HUES48 (cell line): Measurements from ENCODE around the gene PRPF38B.
A peak's percentile ranks its signal among the peaks of the same experiment; 100 is the strongest.
"Not testable (repeated sequence)": the region's sequence is repeated elsewhere in the genome, so short reads cannot be mapped to it uniquely, and the experiment has no call there.

Experiments
- H3K27ac ChIP-seq: one replicate; pipeline ENCODE4 v1.7.0; 2013; ENCODE audit warnings: low read depth, low read length, inconsistent platforms
- H3K27me3 ChIP-seq: 2 replicates; pipeline ENCODE4 v1.6.1; 2013; ENCODE audit warnings: mild to moderate bottlenecking, low read length; ENCODE audit not compliant: control insufficient read depth, insufficient read depth
- H3K36me3 ChIP-seq: 2 replicates; pipeline ENCODE4 v1.6.1; 2013; ENCODE audit warnings: low read length; ENCODE audit not compliant: control insufficient read depth, insufficient read depth
- H3K4me1 ChIP-seq: 2 replicates; pipeline ENCODE4 v1.6.1; 2013; ENCODE audit warnings: mild to moderate bottlenecking, low read length; ENCODE audit not compliant: control insufficient read depth, insufficient read depth
- H3K4me3 ChIP-seq: 2 replicates; pipeline ENCODE4 v1.5.1; 2013; ENCODE audit warnings: mild to moderate bottlenecking, low read depth, low read length
- H3K9ac ChIP-seq: 2 replicates; pipeline ENCODE4 v1.6.1; 2013; ENCODE audit warnings: mild to moderate bottlenecking, low read depth, low read length, moderate library complexity
- H3K9me3 ChIP-seq: 2 replicates; pipeline ENCODE4 v1.6.1; 2013; ENCODE audit warnings: low read length; ENCODE audit not compliant: control insufficient read depth, insufficient read depth

Gene PRPF38B

DNA sequence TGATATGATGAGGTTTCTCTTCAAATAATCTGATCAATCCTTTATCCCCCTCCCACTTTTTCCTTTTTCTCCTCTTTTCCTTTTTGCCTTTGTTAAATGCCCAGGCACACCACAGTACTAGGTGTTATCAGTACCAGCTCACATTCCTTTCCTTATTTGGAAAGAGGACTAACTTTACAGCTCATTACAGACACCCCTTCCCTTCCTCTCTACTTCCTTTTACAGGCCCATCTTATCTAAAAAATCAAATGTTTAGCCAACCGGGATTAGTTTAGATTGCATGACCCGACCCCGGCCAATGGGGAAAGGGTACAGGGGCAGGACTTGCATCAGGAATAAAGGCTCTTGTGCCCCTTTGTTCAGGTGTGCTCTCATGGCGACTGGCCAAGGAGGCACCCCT is 10.4 kb upstream of the PRPF38B start:
- not testable (repeated sequence) for H3K27me3 ChIP-seq, H3K36me3 ChIP-seq, H3K9ac ChIP-seq, H3K9me3 ChIP-seq, H3K4me3 ChIP-seq
- H3K27ac ChIP-seq: peak overlapping the region; percentile 35
- peaks cover 17% of the 10 kb centered on the region; the same call in 1 of the 2 replicates for H3K4me1 ChIP-seq

DNA sequence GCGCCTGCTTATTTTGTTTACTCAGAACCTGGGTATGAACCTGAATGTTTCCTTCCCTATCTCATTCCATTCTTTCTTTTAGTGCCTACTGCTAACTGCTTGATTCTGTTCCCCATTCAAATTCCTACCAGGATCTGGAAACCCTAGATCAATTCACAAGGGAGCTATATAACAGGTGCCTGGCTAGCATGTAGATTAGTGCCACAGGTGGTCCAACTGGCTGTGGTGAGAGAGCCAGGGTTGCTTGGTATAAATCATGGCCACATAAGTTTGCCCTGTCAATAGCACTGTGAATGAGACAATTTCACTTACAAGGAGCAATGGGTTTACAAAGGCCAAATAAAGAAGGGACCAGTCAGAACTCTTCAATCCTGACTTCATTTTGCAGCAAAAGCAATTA is 6.6 kb upstream of the PRPF38B start:
- H3K9me3 ChIP-seq: no peaks in the 10 kb centered on the region
- peak overlapping the region; percentile 42 for H3K27ac ChIP-seq
- H3K4me1 ChIP-seq: peaks cover 17% of the 10 kb centered on the region; the same call in 1 of the 2 replicates

GRCh38 chr1:108686614-108687313 is 5.3 kb upstream of the PRPF38B start:
- no peak overlapping the region for H3K4me3 ChIP-seq
- peaks cover 13% of the 10 kb centered on the region; the same call in 1 of the 2 replicates for H3K4me1 ChIP-seq
- no peak overlapping the region for H3K27ac ChIP-seq
- H3K9ac ChIP-seq: no peak overlapping the region
- H3K27me3 ChIP-seq: no peaks in the 10 kb centered on the region
- H3K36me3 ChIP-seq: no peaks in the 10 kb centered on the region
- H3K9me3 ChIP-seq: no peaks in the 10 kb centered on the region

More for the DNA sequence above, 6.6 kb upstream of the PRPF38B start:
- no peak overlapping the region for H3K4me3 ChIP-seq
- H3K9ac ChIP-seq: no peak overlapping the region
- no peaks in the 10 kb centered on the region for H3K27me3 ChIP-seq
- no peaks in the 10 kb centered on the region for H3K36me3 ChIP-seq

GRCh38 chr1:108691128-108691941 is 775 bp upstream of the PRPF38B start:
- Histone ChIP-seq H3K27ac (peak overlapping the region; percentile 99), H3K36me3 (peaks cover 20% of the 10 kb centered on the region), H3K4me1 (no peaks in the 10 kb centered on the region; the same call in 1 of the 2 replicates), H3K9me3 (no peaks in the 10 kb centered on the region), H3K9ac (peak overlapping the region; percentile 91), H3K4me3 (peak overlapping the region; percentile 84), H3K27me3 (no peaks in the 10 kb centered on the region)

DNA sequence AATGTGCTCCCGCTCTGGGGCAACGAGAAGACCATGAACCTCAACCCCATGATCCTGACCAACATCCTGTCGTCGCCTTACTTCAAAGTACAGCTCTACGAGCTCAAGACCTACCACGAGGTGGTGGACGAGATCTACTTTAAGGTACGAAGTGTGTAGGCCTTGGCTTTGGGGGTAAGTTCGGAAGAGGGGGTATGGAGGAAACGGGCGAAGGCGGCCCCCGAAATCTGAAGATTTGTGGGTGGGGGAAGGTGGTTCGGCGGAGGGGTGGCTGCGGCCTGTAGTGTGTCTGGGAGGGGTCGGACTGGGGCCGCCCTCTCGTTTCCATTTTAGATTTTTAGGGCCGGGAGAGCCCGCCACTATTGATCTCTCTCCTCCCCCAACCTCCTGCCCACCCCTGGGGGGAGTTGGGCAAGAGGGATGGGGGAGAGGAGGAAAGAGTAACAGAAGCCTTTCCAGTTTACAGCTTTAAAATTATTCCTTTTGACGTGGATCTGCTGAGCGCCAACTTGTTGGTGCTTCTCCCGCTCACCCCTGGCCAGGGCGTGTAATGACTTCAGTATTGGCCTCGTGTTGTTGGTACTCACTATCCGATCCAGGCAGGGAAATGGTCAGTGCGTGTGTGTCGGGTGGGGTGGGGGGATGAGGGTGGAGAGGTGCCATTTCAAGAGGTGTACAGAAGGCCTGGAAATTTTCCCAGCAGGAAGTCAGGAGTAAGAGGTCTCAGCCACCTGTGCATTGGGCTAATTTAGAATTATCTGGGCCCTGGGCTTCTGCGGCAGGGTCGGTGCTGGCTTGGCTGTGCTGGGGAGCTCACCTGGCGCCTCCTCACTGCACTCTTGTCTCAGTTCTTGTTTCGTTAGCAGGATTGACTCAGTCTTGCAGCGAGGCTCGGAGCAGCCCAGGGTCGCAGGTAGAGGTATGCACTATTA is 880 bp downstream of the PRPF38B start:
- Histone ChIP-seq H3K27me3 (no peaks in the 10 kb centered on the region), H3K9me3 (no peaks in the 10 kb centered on the region), H3K27ac (peak overlapping the region; percentile 99), H3K4me1 (no peaks in the 10 kb centered on the region; the same call in 1 of the 2 replicates), H3K36me3 (peaks cover 37% of the 10 kb centered on the region), H3K4me3 (peak overlapping the region; percentile 84), H3K9ac (peak overlapping the region; percentile 91)

DNA sequence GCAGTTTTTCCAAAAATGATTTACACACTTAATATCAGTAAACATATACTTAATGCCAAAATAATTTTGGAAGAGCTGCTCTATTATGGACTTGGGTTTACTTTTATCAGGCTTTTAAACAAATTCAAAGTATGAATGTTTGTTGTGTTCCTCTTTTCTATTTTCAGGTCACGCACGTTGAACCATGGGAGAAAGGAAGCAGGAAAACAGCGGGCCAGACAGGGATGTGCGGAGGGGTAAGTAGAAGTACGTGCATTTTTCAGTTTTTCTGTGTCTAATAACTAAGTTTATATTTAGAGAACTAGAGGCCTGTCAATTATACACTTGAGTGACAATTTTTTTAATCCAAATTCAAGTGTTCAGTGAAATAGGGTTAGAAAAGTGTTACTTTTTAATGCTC is 3.4 kb downstream of the PRPF38B start:
- H3K9me3 ChIP-seq: no peaks in the 10 kb centered on the region
- H3K27me3 ChIP-seq: no peaks in the 10 kb centered on the region
- H3K36me3 ChIP-seq: peaks cover 62% of the 10 kb centered on the region
- no peak overlapping the region for H3K9ac ChIP-seq
- no peak overlapping the region for H3K27ac ChIP-seq
- peak overlapping the region; percentile 84 for H3K4me3 ChIP-seq
- no peaks in the 10 kb centered on the region; the same call in 1 of the 2 replicates for H3K4me1 ChIP-seq

- H3K27ac ChIP-seq: no peak overlapping the region
- no peaks in the 10 kb centered on the region for H3K27me3 ChIP-seq
- H3K4me3 ChIP-seq: no peak overlapping the region
- no peaks in the 10 kb centered on the region for H3K9me3 ChIP-seq
- no peak overlapping the region for H3K9ac ChIP-seq
- H3K36me3 ChIP-seq: peaks cover 70% of the 10 kb centered on the region
- no peaks in the 10 kb centered on the region; the same call in 1 of the 2 replicates for H3K4me1 ChIP-seq
These were observed 7.5 kb downstream of the PRPF38B start for GRCh38 chr1:108699375-108700332.

GRCh38 chr1:108701176-108701849 is 9.2 kb downstream of the PRPF38B start:
- Histone ChIP-seq H3K9ac (no peak overlapping the region), H3K4me3 (no peak overlapping the region), H3K27me3 (no peaks in the 10 kb centered on the region), H3K27ac (no peak overlapping the region), H3K4me1 (no peaks in the 10 kb centered on the region), H3K36me3 (peaks cover 54% of the 10 kb centered on the region), H3K9me3 (no peaks in the 10 kb centered on the region)

DNA sequence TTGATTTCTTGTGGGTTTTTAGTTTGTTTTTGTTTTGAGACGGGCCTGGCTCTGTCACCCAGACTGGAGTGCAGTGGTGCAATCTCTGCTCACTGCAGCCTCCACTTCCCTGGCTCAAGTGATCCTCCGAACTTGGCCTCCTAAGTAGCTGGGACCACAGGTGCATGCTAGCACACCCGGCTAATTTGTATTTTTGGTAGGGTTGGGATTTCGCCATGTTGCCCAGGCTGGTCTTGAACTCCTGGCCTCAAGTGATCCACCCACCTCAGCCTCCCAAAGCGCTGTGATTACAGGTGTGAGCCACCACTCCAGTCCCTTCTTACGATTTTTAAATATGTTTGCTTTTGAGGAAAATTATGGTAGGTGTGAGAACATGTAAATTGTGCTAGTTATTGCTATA is 10.0 kb downstream of the PRPF38B start:
- not testable (repeated sequence) for H3K9me3 ChIP-seq, H3K27me3 ChIP-seq, H3K4me1 ChIP-seq, H3K9ac ChIP-seq, H3K27ac ChIP-seq, H3K4me3 ChIP-seq
- H3K36me3 ChIP-seq: peaks cover 46% of the 10 kb centered on the region
